UCSD-AML1 (cell line): Measurements from ENCODE around the gene MELK.
"Not testable (repeated sequence)": the region's sequence is repeated elsewhere in the genome, so short reads cannot be mapped to it uniquely, and the experiment has no call there.

ENCODE experiments used
- DNase-seq: peaks from one replicate; lab custom pipeline; 2025; ENCODE audit not compliant: unreplicated experiment; lab: John Stamatoyannopoulos, UW

The MELK gene

DNA sequence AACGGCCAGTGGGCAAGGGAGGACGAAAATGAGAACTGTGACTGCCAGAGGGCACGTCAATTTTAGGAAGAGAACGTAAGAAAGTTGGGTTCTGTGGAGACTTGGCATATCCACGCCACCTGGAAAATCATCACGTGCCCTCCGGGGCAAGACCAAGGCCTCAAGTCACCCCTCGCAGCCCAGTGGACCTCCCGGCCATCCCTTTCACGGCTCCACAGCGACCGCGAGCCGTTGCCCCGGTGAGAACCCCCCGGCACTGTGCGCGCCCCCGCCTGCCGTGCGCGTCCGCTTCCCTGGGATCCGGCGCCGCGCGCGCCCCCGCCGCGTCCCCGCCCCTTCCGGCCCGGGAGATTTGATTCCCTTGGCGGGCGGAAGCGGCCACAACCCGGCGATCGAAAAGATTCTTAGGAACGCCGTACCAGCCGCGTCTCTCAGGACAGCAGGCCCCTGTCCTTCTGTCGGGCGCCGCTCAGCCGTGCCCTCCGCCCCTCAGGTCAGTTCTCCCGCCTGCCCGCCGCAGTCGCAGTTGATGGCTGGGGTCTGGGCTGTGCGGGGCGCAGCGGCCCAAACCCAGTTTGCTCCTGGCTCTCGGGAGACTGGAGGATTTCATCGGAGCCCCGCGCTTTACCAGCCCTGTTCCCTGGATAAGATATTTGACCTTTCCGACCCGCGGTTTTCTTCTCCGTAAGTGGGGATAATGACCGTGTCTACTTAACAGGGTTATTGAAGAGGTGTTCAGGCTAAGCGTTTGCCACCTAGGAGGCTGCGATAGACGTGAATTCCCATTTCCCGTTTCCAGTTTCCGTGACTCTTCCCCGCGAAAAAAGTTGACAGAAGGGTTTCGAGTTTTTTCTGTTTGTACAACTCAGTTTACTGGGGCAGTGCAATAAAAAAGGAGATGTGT, at the start of gene MELK:
TSS of gene MELK (plus strand) at position 381 of the 904 bp plus-strand sequence. CDS start 8,787 bp downstream, outside the sequence.
- peak; percentile 86 for DNase-seq

DNA sequence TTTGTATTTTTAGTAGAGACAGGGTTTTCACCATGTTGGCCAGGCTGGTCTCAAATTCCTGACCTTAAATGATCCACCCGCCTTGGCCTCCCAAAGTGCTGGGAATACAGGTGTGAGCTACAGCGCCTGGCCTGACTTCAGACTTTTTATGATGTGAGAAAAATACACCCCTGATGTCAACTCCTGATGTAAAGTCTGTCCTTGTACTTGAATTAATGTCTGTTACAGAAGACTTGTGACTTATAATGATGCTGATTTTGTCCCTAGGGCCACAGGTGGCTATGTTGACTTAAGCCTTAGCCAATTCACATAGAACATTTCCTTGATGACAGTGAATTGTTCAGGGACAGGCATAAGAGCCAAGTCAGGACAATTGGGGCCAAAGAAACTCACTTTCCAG, 42.5 kb upstream of the MELK start:
- DNase-seq = no peak

DNA sequence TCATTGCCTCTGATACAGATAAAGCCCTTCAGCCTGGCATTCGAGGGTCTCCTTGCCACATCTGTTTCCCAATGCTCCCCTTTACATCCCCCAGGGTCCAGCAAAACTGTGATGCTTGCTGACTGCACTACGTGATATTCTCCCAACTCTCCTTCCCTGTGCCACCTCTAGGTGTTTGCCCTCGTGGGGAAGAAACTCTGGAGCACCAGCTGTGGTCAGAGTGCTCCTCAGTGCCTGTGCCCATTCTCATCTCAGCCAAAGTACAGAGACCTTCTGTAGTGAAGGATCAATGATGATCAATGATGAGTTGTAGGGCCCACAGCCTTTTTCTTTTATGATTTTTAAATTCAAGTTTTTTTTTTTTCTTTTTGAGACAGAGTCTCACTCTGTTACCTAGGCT, 40.3 kb upstream of the MELK start:
- no peak for DNase-seq

DNA sequence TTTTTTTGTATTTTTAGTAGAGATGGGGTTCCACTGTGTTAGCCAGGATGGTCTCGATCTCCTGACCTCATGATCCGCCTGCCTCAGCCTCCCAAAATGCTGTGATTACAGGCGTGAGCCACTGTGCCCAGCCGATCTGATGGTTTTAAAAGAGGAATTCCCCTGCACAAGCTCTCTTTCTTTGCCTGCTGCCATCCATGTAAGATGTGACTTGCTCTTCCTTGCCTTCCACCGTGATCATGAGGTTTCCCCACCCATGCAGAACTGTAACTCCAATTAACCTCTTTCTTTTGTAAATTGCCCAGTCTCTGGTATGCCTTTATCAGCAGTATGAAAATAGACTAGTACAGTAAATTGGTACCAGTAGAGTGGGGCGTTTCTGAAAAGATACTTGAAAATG, 39.0 kb upstream of the MELK start:
- DNase-seq = not testable (repeated sequence)

DNA sequence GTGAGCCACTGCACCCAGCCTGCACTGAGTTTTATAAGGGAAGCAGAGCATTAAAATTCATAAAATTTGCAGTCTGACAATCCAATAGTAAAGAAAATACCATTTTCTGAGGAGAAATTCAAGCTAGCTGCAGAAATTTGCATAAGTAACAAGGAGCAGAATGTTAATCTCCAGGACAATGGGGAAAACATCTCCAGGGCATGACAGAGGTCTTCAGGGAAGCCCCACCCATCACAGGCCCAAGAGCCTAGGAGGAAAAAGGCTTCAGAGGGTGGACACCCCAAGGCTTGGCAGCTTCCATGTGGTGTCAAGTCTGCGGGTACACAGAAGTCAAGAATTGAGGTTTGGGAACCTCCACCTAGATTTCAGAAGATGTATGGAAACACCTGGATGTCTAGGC, 37.6 kb upstream of the MELK start:
- no peak for DNase-seq

DNA sequence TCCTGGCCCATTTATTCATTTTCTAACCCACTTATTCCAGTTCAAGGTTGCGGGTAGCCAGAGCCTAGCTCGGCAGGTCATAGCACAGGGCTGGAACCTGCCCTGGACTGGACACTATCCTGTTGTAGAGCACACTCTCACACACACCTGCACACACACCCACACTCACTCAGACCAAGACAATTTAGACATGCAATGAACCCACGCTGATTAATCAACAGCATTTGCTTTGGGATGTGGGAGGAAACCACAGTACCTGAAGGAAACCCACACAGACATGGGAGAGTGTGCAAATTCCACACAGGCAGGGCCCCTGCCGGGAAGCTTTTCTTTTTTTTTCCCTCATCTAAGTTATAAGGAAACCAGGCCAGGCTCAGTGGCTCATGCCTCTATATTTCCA, 34.8 kb upstream of the MELK start:
- DNase-seq = no peak

DNA sequence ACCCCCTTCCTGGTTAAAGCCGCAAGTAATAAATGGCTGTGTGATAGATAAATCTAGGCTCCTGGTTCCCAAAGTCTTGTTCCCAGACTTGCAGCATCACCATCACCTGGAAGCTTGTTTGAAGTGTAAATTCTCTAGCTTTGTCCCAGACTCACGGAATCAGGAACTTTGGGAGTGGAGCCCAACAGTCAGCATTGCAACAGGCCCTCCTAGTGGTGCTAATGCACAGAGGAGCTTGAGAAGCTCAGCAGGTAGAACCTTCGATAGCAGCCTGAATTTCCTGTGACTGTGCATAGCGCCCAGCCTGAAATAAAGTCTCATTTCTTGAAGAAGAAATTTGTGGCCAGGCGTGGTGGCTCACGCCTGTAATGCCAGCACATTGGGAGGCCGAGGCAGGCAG, 30.3 kb upstream of the MELK start:
- DNase-seq = no peak

DNA sequence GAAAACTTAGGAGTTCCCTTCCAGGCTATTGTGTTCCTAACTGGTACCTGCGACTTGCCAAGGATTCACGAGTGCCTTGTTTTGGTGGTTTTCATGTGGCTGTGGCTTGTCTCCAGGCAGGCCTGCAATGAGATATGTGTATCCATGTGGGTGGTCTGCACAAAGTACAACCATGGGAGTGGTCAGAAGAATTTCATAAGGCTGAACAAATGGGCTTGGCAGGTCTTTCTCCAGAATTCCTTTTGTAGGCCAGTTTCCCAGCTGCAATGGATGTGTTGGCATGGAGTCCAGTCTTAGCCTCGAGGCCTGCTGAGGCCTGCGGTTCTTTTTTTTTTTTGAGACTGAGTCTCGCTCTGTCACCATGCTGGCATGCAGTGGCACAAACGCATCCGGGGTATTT, 28.8 kb upstream of the MELK start:
- no peak for DNase-seq

DNA sequence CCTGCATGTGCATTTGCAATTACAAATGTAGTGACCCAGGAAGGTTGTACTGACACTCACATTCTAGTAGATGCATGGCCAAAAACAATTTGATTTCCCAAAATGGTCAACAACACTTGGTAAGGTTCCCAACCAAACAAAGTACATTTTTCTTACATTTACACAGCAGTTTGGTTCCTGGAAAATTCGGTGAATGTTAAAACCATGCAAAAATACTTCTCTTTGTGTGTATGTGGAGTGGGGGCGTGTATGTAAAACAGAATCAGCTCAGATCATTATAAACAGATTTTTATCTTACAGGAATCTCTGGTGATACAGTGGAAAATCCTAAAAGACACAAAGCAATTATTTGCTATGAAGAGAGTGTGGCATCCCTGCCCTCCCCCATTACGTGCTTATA, 25.1 kb upstream of the MELK start:
- DNase-seq = no peak

DNA sequence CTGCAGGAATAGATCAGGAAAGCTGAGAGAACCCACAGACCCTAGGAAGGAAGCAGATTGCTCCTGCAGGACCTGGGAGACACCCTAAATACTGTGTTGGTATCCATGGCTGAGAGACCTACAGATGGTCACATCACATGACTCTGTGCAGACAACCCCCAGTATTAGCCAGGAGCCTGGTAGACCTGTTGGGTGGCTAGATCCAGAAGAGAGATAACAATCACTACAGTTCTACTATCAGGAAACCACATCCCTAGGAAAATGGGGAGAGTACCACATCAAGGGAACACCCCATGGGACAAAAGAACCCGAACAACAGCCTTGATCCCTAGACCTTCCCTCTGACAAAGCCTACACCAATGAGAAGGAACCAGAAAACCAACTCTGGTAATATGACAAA, 24.2 kb upstream of the MELK start:
- DNase-seq = no peak

DNA sequence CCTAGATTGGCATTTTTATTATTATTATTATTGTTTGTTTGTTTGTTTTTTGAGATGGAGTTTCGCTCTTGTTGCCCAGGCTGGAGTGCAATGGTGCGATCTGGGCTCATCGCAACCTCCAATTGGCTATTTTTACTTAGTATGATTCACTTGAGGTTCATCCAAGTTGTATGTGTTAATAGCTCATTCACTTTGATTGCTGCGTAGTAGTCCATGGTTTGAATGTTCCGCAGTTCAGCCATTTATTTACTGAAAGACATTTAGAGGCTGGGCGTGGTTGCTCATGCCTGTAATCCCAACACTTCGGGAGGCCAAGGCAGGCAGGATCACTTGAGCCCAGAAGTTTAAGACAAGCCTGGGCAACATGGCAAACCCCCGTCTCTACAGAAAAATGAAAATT, 22.6 kb upstream of the MELK start:
- no peak for DNase-seq

DNA sequence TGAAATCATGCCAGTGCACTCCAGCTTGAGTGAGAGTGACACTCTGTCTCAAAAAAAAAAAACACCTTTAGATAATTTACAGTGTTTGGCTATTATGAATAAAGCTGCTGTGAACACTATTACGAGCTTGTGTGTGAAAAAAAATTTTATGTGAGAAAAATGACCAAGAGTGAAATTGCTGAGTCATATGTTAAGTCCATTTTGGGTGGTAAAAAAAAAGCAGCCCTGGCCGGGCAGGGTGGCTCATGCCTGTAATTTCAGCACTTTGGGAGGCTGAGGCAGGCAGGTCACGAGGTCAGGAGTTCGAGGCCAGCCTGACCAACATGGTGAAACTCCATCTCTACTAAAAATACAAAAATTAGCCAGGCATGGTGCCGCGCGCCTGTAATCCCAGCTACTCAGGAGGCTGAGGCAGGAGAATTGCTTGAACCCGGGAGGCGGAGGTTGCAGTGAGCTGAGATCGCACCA, 22.0 kb upstream of the MELK start:
- not testable (repeated sequence) for DNase-seq

DNA sequence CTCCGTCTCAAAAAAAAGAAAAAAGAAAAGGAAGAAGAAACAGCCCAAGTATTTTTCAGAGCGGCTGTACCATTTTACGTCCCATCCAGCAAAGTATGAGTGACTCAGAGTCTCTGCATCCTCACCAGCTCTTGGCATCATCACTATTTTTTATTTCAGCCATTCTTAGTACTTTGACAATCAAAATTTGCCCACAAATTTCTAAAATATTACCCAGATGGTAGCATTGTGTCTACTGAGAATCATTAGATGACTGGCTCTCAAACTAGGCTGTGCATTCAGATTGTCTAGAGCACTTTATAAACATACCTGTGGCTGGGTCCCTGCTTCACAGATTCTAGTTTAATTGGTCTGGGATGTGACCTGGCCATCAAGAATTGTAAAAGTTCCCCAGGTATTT, 21.6 kb upstream of the MELK start:
- no peak for DNase-seq

DNA sequence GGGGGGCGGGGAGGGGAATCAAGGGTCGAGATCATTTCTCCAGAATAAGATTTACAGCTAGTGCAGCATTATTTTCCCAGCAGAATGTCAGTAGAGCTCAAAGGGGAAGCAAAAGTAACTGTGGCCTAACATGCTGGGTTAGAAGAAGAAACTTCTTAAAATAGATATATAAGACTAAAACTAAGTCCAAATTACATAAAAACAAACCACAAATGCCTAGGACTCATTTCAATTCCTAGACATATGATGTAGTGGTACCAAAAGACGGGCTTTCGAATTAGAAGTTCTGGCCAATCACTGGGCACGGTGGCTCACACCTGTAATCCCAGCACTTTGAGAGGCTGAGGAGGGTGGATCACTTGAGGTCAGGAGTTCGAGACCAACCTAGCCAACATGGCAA, 20.8 kb upstream of the MELK start:
- DNase-seq = no peak

DNA sequence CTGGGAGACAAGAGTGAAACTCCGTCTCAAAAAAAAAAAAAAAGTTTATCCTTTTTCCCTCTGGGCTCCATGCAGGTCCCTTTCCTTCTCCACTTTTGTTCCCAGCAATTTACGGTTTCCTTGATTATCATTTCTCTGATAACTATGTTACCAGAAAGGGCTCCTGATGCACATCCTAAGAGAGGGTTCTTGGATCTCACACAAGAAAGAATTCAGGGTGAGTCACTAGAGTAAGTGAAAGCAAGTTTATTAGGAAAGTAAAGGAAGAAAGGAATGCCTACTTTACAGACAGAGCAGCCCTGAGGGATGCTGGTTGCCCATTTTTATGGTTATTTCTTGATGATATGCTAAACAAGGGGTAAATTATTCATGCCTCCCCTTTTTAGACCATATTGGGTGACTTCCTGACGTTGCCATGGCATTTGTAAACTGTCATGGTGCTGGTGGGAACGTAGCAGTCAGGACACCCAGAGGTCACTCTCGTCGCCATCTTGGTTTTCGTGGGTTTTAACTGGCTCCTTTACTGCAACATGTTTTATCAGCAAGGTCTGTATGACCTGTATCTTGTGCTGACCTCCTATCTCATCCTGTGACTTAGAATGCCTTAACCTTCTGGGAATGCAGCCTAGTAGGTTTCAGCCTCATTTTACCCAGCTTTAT, 13.5 kb upstream of the MELK start:
- DNase-seq = no peak

DNA sequence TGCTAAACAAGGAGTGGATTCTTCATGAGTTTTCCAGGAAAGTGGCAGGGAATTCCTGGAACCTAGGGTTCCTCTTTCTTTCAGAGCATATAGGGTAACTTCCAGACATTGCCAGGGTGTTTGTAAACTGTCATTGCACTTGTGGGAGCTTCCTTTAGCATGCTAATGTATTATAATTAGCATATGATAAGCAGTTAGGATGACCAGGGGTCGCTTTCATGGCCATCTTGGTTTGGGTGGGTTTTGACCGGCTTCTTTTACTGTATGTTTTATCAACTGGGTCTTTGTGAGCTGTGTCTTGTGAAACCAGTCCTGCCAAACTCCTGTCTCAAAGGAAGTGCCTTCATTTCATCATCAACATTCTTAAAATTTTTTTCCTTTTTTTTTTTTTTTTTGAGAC, 11.9 kb upstream of the MELK start:
- no peak for DNase-seq

DNA sequence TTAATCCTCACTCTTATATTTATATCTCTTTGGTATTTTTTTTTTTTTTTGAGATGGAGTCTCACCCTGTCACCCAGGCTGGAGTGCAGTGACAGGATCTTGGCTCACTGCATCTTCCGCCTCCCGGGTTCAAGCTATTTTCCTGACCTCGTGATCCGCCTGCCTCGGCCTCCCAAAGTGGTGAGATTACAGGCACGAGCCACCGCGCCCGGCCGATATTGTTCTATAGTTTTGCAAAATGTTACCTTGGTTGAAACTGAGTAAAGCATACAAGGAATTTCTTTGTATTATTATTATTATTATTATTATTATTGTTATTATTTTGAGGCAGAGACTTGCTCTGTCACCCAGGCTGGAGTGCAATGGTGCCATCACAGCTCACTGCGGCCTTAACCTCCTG, 9.9 kb upstream of the MELK start:
- DNase-seq = not testable (repeated sequence)

DNA sequence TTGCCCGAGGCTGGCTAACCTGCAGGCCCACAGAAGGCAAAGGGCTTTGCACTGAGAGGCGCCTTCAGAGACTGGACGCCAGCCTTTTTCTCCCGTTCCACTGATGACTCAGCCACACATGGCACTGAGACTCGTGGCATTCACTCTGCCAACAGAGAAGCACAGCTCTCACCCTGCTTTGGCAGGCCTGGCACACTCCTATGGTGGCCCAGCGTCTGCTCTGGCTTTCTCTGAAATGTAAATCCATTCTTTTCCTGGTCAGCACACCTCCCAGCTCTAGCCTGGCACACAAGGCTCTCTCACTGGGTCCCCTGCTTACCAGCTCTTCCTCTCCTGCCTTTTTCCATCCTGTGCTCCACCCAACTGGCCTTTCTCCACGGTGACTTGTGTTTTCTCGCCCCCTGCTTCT, 5.9 kb upstream of the MELK start:
- DNase-seq = no peak

DNA sequence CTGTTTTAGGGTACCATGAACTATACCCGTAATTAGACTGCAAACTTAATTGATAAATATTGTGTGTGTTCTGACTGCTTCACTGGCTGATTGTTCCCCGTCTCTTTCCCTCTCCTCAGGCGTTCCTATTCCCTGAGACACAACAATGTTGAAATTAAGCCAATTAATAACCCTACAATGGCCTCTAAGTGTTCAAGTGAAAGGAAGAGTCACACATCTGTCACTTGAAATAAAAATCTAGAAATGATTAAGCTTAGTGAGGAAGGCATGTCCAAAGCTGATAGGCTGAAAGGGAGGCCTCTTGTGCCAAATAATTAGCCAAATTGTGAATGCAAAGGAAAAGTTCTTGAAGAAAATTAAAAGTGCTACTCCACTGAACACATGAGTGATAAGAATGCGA, 4.0 kb upstream of the MELK start:
- DNase-seq = not testable (repeated sequence)

DNA sequence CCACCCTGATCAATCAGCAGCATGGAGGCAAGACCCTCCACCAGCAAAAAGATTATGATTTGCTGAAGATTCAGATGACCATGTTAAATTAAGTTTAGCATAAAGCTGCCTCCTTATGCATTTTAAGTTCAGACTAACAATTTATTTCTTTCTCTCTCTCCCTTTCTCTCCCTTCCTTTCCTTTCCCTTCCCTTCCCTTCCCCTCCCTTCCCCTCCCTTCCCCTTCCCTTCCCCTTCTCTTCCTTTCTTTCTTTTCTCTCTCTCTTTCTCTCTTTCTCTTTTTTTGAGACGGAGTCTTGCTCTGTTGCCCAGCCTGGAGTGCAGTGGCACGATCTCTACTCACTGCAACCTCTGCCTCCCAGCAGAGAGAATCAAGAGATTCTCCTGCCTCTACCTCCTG, 1.4 kb upstream of the MELK start:
- no peak for DNase-seq

DNA sequence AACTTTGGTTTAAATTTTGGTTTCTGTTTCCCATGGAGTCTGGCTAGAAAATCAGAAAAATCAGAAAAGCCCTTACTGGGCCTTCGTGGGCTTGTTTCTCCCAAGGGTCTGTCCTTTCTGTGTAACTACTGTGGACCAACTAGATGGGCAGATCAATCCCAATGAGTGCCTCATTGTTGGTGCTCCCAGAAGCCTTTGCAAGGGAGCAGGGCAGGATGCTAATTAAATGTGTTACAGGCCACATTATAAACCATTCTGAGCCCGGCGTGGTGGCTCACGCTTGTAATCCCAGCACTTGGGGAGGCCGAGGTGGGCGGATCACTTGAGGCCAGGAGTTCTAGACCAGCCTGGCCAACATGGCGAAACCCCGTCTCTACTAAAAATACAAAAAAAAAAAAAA, 1.4 kb downstream of the MELK start:
- DNase-seq = not testable (repeated sequence)

DNA sequence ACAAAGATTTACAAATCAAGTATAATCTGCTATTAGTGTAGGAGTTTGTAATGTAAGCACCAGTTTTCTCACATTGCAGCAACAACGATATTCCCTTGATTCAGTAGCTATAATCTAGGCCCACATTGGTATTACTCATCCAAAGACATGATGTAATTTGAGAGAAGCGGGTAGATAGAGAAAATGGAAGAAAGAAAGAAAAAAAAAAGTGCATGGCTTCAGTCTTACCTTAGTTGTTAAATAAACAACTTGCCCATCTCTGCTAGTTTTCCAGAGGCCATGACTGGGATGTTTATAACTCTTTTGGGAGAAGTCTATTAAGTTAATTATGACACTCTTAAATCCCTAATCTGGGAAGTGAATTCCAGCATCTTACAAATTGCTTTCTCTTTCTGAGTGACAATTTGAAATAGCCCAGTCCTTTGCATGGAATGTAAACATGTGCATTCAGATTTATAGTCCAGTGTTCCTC, 2.8 kb downstream of the MELK start:
- no peak for DNase-seq
